ENCODE results near the gene TTC33. TPM values are rescaled to one million over a fixed set of nuclear protein-coding genes. Genes with fewer than 3 reads are reported as not detected.
A peak's percentile ranks its signal among the peaks of the same experiment; 100 is the strongest.

The TTC33 gene
- total and polyA plus RNA-seq, 2 of the 13 experiments (the other 11 are each of a cell fraction or from before 2014, with no cell fraction given) = 4.5 to 20.0 TPM

GRCh38 chr5:40688127-40688761 lies 67.5 kb downstream of the TTC33 start (continued):
- no peak for TF ChIP-seq KIAA2018 (CRISPR knock-in tag; IDR thresholded peaks at IDR 0.05; ENCODE audit: borderline replicate concordance)
- TF ChIP-seq POLR2AphosphoS5 (IDR thresholded peaks at IDR 0.05; ENCODE audit: low read depth, low read length) = no peak
- TF ChIP-seq JDP2 (CRISPR knock-in tag; IDR thresholded peaks at IDR 0.05; ENCODE audit: borderline replicate concordance) = no peak
- TF ChIP-seq HCFC1 (IDR thresholded peaks at IDR 0.05; ENCODE audit: low read depth, low read length) = no peak
- 0 out of 2 replicates have a peak, but pooled peaks have one; percentile 23 for TF ChIP-seq MIXL1 (CRISPR knock-in tag; IDR thresholded peaks at IDR 0.05)
- TF ChIP-seq ZNF432 (CRISPR knock-in tag; IDR thresholded peaks at IDR 0.05; ENCODE audit: borderline replicate concordance) = no peak
- no peak for TF ChIP-seq ZNF883 (CRISPR knock-in tag; IDR thresholded peaks at IDR 0.05; ENCODE audit: not compliant biosample characterization)
- TF ChIP-seq ARID3A (IDR thresholded peaks at IDR 0.05; ENCODE audit: low read depth, low read length) = no peak
- peak; percentile 7 for TF ChIP-seq TEAD3 (CRISPR knock-in tag; optimal IDR thresholded peaks at IDR 0.05; ENCODE audit: borderline replicate concordance)
- TF ChIP-seq TFE3 (CRISPR knock-in tag; IDR thresholded peaks at IDR 0.05) = no peak
- TF ChIP-seq STAG1 (CRISPR knock-in tag; IDR thresholded peaks at IDR 0.05) = peak; percentile 98
- TF ChIP-seq ZNF563 (CRISPR knock-in tag; IDR thresholded peaks at IDR 0.05) = no peak
- TF ChIP-seq SMAD3 (CRISPR knock-in tag; IDR thresholded peaks at IDR 0.05) = no peak
- TF ChIP-seq FOXM1 (CRISPR knock-in tag; IDR thresholded peaks at IDR 0.05) = no peak
- no peak for TF ChIP-seq ZNF629 (CRISPR knock-in tag; conservative IDR thresholded peaks at IDR 0.05)
- TF ChIP-seq HES4 (CRISPR knock-in tag; IDR thresholded peaks at IDR 0.05; ENCODE audit: borderline replicate concordance) = no peak
- no peak for TF ChIP-seq NONO (IDR thresholded peaks at IDR 0.05)
- TF ChIP-seq NONO (CRISPR knock-in tag; conservative IDR thresholded peaks at IDR 0.05) = no peak
- TF ChIP-seq KAT7 (CRISPR knock-in tag; IDR thresholded peaks at IDR 0.05; ENCODE audit: borderline replicate concordance) = no peak
